GM18867 (cell line): Measurements from ENCODE around the gene MACROD1.

ENCODE experiments used
- ATAC-seq: cut with Tn5 transposase; IDR thresholded peaks from one replicate; pipeline ENCODE4 v1.9.1; 2021; ENCODE audit warnings: mild to moderate bottlenecking, moderate library complexity; ENCODE audit not compliant: unreplicated experiment

MACROD1 gene

DNA sequence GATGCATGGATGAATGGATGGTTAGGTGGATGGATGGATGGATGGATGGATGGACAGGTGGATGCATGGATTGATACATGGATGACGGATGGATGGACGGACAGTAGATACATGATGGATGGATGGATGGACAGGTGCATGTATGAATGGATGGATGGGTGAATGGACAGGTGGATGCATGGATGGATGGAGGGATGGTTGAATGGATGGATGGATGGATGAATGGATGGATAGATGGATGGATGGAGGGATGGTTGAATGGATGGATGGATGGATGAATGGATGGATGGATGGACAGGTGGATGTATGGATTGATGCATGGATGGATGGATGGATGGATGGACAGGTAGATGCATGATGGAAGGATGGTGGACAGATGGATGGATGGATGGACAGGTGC, 51.7 kb downstream of the MACROD1 start:
- ATAC-seq: no peak

DNA sequence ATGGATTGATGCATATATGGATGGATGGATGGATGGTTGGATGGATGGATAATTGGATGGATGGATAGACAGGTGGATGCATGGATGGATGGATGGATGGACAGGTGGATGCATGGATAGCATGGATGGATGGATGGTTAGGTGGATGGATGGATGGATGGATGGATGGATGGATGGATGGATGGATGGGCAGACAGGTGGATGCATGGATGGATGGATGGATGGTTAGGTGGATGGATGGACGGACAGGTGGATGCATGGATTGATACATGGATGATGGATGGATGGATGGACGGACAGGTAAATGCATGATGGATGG, 52.5 kb downstream of the MACROD1 start:
- no peak for ATAC-seq

DNA sequence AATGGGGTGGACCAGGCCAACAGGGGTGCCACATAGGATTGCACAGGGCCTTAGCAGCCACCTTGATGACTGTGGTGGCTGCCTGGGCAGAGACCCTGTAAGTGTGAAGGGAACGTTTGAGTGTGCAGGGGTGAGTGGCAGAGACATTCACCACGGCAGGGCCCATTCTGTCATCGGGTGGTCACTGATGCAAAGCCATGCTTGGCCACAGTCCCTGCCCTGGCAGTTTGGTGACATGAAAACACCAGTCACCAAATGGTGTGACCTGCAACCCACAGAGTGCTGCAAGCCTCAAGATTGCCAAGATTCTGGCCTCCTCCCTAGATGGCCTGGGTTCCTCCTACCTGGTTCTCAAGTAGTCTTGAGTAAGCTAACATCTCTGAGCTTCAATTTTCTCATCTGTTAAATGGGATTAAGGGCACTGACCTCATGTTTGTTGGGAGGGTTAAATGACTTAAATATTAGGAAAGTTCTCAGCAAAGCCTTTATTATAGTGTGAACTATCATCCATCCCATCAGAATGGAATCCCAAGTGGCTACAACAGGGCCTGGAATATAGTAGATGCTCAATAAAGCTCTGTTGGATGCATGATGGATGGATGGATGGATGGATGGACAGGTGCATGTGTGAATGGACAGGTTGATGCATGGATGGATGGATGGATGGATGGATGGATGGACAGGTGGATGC, 53.0 kb downstream of the MACROD1 start:
- no peak for ATAC-seq

- no peak for ATAC-seq
Observed at GRCh38 chr11:64110465-64111375, 55.2 kb downstream of the MACROD1 start.

GRCh38 chr11:64109332-64109731, 56.6 kb downstream of the MACROD1 start:
- ATAC-seq: no peak

- no peak for ATAC-seq
Observed at GRCh38 chr11:64107303-64107702, 58.6 kb downstream of the MACROD1 start.

DNA sequence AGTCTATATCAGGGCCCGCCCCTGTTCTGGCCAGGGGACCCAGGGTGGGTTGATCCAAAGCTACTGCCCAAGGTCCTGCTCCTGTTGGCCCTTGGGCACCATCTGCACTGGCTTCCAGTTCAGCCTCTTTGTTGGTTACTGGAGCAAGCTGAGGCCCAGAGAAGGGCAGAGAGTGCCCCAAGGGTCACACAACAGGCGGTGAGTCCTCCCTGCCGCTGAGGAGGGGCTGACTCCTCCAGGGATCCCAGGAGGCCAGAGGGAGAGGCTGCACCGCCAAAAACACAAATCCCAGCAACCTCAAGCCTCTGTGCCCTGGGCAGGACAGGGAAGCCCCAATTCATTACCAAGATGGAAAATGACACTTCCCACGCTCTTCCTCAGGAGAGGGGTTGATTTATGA, 61.3 kb downstream of the MACROD1 start:
- no peak for ATAC-seq

DNA sequence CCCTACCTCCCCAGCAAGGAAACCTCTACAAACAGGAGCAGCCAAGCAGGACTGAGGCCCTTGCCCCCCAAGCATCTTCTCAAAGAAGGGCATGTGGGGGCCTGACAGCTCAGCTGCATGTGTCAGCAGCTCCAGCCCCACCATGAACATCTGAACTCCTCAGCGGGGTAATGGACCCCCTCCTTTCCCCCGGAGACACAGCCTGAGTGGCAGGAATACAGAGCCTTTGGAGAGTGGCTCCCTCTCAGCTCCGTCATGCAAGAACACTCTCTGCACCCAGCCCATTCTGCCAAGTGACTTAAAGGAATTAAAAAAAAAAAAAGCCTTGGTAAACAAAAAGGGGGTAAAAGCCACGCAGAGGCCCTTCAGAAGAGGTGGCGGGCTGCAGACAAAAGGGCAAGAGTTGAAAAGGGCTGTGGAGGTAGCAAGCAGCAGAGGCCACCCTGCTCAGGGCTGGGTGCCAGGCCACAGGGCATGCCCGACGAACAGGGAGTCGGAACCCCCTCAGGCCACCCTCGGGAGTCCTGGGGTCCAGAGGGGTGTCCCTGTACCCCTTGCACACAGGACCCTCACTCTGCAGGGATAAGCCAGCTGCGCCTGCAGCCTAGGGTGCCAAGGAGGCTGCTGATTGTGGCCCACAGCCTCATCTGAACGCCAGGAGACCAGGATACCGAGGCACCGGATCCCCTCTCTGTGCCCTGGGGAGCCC, 62.5 kb downstream of the MACROD1 start:
- no peak for ATAC-seq

DNA sequence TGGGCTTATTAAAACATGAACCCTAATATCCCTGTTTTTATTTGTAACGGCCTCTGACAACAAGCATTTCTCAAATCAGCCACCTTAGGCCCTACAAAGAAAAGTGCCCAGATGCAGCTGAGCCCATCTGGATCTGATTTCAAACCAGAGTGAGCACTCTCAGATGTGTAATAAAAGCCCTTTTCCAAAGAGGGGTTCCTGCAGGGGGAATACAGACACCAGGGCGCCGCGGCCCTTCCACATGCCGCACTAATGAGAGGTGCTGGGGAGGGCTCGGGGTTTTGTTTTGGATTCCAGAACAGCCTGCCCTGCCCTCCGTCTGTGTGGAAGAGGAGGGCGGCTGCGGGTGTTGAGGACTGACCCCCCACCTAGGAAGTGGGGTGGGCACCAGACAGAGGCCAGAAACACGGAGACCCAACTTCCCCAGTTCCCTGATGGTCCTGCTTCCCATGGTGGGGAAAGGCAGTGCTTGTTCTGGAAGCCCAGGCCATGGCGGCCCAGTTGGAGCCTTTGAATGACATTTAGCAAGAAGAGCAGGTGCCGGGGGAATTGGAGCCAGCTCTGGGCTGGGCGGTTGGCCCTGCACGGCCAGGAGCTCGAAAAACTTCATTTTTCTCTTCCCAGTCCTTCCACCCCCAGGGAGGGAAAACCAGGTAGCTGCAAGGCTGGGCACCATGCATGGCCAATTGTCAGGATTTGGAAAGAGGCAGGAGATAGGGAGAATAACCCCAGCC, 63.7 kb downstream of the MACROD1 start:
- no peak for ATAC-seq

DNA sequence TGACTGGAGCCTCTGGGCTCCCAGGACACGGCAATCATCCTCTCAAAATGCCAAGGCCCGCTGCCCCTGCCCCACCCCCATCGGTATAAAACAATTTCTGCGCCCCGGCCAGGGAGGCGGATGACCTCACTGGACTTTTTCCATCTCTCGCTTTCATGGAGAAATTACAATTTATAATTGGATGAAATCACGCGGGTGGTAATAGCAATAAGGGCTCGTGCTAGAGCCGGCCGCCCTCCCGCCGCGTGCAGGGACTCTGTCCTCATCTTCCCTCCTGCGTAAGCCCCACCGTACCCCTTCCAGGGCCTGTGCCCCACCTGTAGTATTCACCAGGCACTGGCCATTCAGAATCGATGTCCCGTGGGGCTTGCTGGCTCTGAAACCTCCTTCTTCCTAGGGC, 64.5 kb downstream of the MACROD1 start:
- ATAC-seq: no peak

DNA sequence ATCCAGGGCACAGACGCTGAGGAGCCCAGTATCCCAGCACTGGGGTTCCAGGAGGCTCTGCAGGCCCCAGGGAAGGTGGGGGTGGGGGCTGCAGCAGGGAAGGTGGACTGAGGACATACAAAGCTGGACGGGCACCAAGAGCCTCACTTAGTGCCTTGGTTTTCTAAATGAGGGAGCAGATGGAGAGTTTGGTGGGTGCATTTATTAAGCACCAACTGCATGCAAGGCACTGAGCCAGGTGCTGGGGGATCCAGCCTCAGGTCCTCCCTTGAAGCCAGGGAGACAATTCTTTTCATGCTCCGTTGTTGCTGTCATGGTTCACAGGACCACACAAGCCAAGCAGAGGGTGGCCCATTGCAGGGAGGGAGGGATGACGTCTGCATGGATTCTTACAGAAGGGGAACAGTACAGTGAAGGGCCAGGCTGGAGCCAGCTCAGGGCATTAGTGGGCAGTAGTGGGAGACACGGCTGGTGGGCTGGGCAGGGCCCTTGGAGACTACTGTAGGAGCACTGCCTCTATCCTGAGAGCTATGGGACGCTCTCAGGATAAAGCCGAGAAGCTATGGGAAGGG, 65.0 kb downstream of the MACROD1 start:
- ATAC-seq: no peak

- ATAC-seq: no peak
Observed at GRCh38 chr11:64100360-64100759, 65.6 kb downstream of the MACROD1 start.

DNA sequence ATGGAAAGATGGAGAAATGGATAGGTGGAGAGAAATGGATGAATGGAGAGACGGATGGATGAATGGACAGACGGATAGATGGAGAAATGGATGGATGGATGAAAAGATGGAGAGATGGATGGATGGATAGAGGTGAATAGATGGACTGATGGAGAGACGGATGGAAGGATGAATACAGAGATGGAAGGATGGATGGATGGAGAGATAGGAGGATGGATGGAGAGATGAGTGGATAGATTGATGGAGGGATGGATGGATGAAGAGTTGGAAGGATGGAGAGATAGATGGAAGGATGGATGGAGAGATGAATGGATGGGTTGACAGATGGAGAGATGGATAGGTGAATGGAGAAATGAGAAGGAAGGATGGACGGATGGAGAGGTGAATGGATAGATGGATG, 66.5 kb downstream of the MACROD1 start:
- no peak for ATAC-seq

- no peak for ATAC-seq
Observed at GRCh38 chr11:64098318-64098831, 67.5 kb downstream of the MACROD1 start.

DNA sequence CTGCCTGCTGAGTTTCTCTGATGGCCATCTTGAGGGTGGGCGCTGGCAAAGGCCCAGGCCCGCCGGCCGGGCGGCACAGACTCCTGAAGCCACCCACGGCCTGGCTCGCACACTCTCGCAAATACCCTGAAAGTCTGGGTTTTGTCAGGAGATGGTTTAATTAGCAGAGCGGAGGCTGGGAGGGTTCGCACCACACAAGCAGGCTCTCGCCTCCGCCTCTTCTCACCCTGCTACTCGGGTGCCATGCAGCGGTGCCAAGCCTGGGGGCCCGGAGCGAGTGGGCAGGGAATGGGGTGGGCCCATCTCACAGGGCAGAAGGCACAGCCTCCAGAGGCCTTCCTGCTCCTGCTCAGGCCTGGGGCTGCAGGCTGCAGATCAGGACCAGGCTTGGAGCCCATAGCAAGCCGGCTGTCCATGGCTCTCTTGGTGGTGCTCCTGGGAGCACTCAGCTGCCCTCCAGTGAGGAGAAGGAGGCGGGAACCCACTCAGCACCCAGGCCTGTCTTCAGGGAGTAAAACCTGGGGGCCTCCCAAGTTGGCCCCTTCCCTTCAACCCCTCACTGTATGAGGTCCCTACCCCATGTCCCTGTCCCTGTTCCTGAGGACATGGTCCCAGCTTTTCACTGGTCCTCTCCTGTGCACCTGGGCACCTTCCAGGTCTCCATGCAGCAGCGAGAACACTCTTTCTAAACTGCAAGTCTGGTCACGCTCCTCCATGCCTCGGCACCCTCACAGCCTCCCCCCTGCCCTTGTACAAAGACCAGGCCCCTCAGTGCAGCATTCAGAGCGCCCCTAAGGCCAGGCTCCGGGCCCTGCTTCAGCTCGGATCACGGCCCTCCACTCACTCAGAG, 68.2 kb downstream of the MACROD1 start:
- no peak for ATAC-seq

DNA sequence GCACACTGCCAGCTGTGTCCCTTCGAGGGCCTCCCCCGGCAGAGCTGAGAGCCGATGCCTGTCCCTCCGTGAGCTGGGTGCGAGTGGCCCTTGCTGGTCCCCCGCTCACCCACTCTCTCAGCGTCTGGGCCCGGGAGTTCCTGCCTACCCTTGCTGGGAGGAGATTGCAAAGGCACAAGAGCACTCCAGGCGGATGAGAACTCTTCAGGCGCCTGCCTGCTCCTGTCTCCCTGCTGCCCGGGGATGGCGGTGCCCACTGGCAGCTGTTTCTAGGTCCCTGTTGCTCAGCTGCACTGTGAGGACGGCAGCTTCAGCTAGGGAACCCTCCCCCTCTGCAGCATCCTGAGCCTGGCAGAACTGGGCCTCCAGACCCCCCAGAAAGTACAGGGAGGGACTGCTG, 69.1 kb downstream of the MACROD1 start:
- no peak for ATAC-seq

DNA sequence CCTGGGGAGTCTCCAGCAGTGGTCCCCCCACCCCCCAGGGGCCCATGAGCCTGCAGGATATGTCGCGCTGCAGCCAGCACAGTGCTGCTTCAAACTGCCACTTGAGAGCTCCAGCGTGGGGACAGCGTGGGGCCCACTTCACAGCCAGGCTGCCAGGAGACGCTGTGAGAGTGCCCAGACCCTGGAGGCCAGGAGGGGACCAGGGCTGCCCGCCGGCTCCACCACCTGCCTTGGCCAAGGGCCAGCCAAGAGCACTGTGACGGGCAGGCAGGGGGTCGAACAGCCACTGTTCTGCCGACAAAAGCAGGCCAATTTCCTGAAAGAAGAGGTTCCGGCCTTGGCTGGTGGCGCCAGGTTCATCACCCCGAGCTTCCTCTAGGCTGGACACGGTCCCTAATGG, 70.0 kb downstream of the MACROD1 start:
- ATAC-seq: no peak

- ATAC-seq: no peak
Observed at GRCh38 chr11:64095273-64095817, 70.6 kb downstream of the MACROD1 start.

DNA sequence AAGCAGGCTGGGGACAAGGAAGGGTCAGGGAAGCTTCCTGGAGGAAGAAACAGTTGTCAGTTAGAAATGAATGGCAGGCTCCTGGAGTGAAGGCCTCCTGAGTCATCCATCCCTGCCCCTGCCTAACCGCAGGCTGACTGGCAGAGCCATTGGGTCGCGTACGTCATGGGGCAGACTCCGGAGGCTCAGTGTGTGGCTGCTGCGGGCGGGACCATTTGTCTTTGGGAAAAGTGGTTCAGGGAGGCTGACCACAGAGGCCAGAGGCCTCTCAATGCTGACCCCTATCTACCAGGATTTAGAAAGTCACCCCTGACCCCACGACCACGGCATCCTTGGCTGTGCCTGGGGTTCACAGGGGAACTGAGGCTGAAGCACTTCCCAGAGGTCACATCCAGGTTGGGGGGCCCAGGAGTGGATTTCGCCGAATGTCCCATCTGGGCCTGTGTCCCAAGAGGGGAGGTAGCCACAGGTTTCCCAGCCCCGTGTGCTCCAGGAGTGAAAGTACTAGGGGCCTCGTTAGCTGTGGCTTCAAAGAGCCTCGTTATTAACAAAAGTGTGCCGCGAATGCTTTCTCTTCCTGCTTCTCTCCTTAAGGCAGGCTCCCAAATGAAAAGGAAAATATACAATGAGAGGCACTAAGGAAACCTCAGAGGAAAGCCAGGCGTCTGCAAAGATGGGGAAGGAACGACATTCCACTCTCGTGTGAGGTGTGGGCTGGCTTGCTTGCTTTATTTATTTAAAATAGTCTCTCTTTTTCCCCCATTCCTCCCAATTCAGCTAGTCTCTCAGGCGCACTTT, 71.3 kb downstream of the MACROD1 start:
- ATAC-seq: no peak
